Retina (tissue), 1 donor: ENCODE data around the gene GALNT2.
A peak's percentile ranks its signal among the peaks of the same experiment; 100 is the strongest.

Experiments used
- DNase-seq: peaks from one replicate; pipeline ENCODE4 v3.0.0-alpha.2; 2016

The GALNT2 gene

GRCh38 chr1:230117694-230118093, 50.7 kb downstream of the GALNT2 start:
- DNase-seq = no peak

- DNase-seq = no peak
Measured at GRCh38 chr1:230119340-230119739, 52.3 kb downstream of the GALNT2 start.

- no peak for DNase-seq
Measured at GRCh38 chr1:230120289-230120920, 53.4 kb downstream of the GALNT2 start.

GRCh38 chr1:230120921-230121381, 53.9 kb downstream of the GALNT2 start:
- DNase-seq = no peak

- DNase-seq = no peak
Measured at GRCh38 chr1:230121950-230122349, 54.9 kb downstream of the GALNT2 start.

GRCh38 chr1:230122366-230123279, 55.6 kb downstream of the GALNT2 start:
- DNase-seq = no peak

- no peak for DNase-seq
Measured at GRCh38 chr1:230123280-230124185, 56.5 kb downstream of the GALNT2 start.

- DNase-seq = no peak
Measured at GRCh38 chr1:230124186-230125128, 57.4 kb downstream of the GALNT2 start.

- DNase-seq = no peak
Measured at GRCh38 chr1:230125141-230125540, 58.1 kb downstream of the GALNT2 start.

GRCh38 chr1:230125640-230126528, 58.8 kb downstream of the GALNT2 start:
- no peak for DNase-seq

- no peak for DNase-seq
Measured at GRCh38 chr1:230126529-230127104, 59.6 kb downstream of the GALNT2 start.

GRCh38 chr1:230127105-230128054, 60.3 kb downstream of the GALNT2 start:
- DNase-seq = no peak

- DNase-seq = no peak
Measured at GRCh38 chr1:230128569-230129285, 61.7 kb downstream of the GALNT2 start.

GRCh38 chr1:230129341-230129740, 62.3 kb downstream of the GALNT2 start:
- no peak for DNase-seq

- peak; percentile 69 for DNase-seq
Measured at GRCh38 chr1:230130172-230130944, 63.3 kb downstream of the GALNT2 start.

GRCh38 chr1:230131457-230131856, 64.4 kb downstream of the GALNT2 start:
- DNase-seq = no peak

- no peak for DNase-seq
Measured at GRCh38 chr1:230132758-230133157, 65.7 kb downstream of the GALNT2 start.

GRCh38 chr1:230135726-230136125, 68.7 kb downstream of the GALNT2 start:
- DNase-seq = no peak
